IMR-90 (cell line): Measurements from ENCODE around the gene MON2. TPM values are rescaled to one million over a fixed set of nuclear protein-coding genes. Genes with fewer than 3 reads are reported as not detected.
"Not testable (repeated sequence)": the region's sequence is repeated elsewhere in the genome, so short reads cannot be mapped to it uniquely, and the experiment has no call there.

Experiments
- ATAC-seq: fragments of 200-7000 bp; cut with Tn5 transposase; 2 replicates; pipeline ENCODE4 v1.9.1; 2020; ENCODE audit warnings: low read depth, mild to moderate bottlenecking, moderate library complexity
- BruUV-seq: library from RNA; stranded (reverse); fragments of 400-500 nt; replicated peaks from 2 replicates; lab custom pipeline; 2021; lab: Mats Ljungman, UMichigan
- CTCF ChIA-PET: fragments of 300-600 bp; formaldehyde crosslinking; extraction: SDS; loops from one replicate; lab custom pipeline; 2021; ENCODE audit warnings: antibody characterized with exemption; lab: Yijun Ruan, JAX
- POLR2A ChIA-PET: fragments of 300-600 bp; sonication (Branson Sonifier 250); formaldehyde crosslinking; loops from one replicate; lab custom pipeline; 2022; ENCODE audit warnings: antibody characterized with exemption; ENCODE audit not compliant: unreplicated experiment; lab: Charles Lee
- DNase-seq: peaks from one replicate; pipeline ENCODE4 v3.0.0; 2013
- H2AFZ ChIP-seq: replicated peaks from 2 replicates; pipeline ENCODE3; 2013; ENCODE audit warnings: low read length, mild to moderate bottlenecking; ENCODE audit not compliant: poor library complexity
- H2AK5ac ChIP-seq: 2 replicates; pipeline ENCODE4 v1.6.1; 2013; ENCODE audit warnings: low read depth, low read length, inconsistent platforms
- H2AK9ac ChIP-seq: replicated peaks from 2 replicates; pipeline ENCODE3; 2013; ENCODE audit warnings: mild to moderate bottlenecking, low read depth, low read length, moderate library complexity; ENCODE audit not compliant: poor library complexity
- H2BK120ac ChIP-seq: 2 replicates; pipeline ENCODE4 v1.6.1; 2013; ENCODE audit warnings: low read depth, low read length, inconsistent platforms
- H2BK15ac ChIP-seq: 3 replicates; pipeline ENCODE4 v1.6.1; 2013; ENCODE audit warnings: low read depth, low read length, inconsistent platforms
- H2BK20ac ChIP-seq: 2 replicates; pipeline ENCODE4 v1.6.1; 2013; ENCODE audit warnings: low read depth, mild to moderate bottlenecking, inconsistent platforms, low read length, moderate library complexity
- H2BK5ac ChIP-seq: 2 replicates; pipeline ENCODE4 v1.6.1; 2013; ENCODE audit warnings: mild to moderate bottlenecking, low read depth, low read length, inconsistent platforms; ENCODE audit not compliant: poor library complexity, severe bottlenecking
- H3K14ac ChIP-seq: replicated peaks from 2 replicates; pipeline ENCODE4 v1.6.1; 2013; ENCODE audit warnings: low read depth, low read length, inconsistent platforms
- H3K18ac ChIP-seq: 2 replicates; pipeline ENCODE4 v1.6.1; 2013; ENCODE audit warnings: low read depth, low read length, control low read depth
- H3K23ac ChIP-seq: 2 replicates; pipeline ENCODE4 v1.6.1; 2013; ENCODE audit warnings: low read depth, low read length, inconsistent platforms
- H3K27ac ChIP-seq: 2 replicates; pipeline ENCODE4 v1.5.1; 2013; ENCODE audit warnings: mild to moderate bottlenecking, control low read depth, low read length; ENCODE audit not compliant: insufficient read depth
- H3K27me3 ChIP-seq: 2 replicates; pipeline ENCODE4 v1.6.1; 2013; ENCODE audit warnings: low read length; ENCODE audit not compliant: control insufficient read depth, insufficient read depth
- H3K36me3 ChIP-seq: 2 replicates; pipeline ENCODE4 v1.6.1; 2013; ENCODE audit warnings: low read length, mixed read lengths; ENCODE audit not compliant: control insufficient read depth, insufficient read depth
- H3K4ac ChIP-seq: 2 replicates; pipeline ENCODE4 v1.6.1; 2013; ENCODE audit warnings: low read depth, low read length, inconsistent platforms
- H3K4me1 ChIP-seq: 2 replicates; pipeline ENCODE4 v1.6.1; 2013; ENCODE audit warnings: low read length, mixed read lengths; ENCODE audit not compliant: control insufficient read depth, insufficient read depth
- H3K4me2 ChIP-seq: 2 replicates; pipeline ENCODE4 v1.6.1; 2013; ENCODE audit warnings: low read depth, mild to moderate bottlenecking, control low read depth, low read length, moderate library complexity
- H3K4me3 ChIP-seq: 2 replicates; pipeline ENCODE4 v1.5.1; 2013; ENCODE audit warnings: low read depth, mild to moderate bottlenecking, control low read depth, low read length, moderate library complexity; ENCODE audit not compliant: insufficient read depth
- H3K56ac ChIP-seq: 2 replicates; pipeline ENCODE4 v1.6.1; 2013; ENCODE audit warnings: low read length, inconsistent platforms; ENCODE audit not compliant: insufficient read depth; ENCODE audit errors: extremely low read depth
- H3K79me1 ChIP-seq, 2 experiments: 2 replicates each; pipeline ENCODE4 v1.6.1; 2013; ENCODE audit warnings: low read length in 2 of 2, inconsistent platforms in 1 of 2, low read depth in 1 of 2
- H3K9ac ChIP-seq: 2 replicates; pipeline ENCODE4 v1.6.1; 2013; ENCODE audit warnings: low read depth, low read length, control low read depth
- H3K9me1 ChIP-seq: 2 replicates; pipeline ENCODE4 v1.6.1; 2013; ENCODE audit warnings: low read length, inconsistent platforms; ENCODE audit not compliant: insufficient read depth
- H3K9me3 ChIP-seq: 2 replicates; pipeline ENCODE4 v1.6.1; 2013; ENCODE audit warnings: low read length; ENCODE audit not compliant: control insufficient read depth, insufficient read depth
- H4K20me1 ChIP-seq: 2 replicates; pipeline ENCODE4 v1.6.1; 2013; ENCODE audit warnings: low read length, inconsistent platforms; ENCODE audit not compliant: insufficient read depth
- H4K5ac ChIP-seq: 2 replicates; pipeline ENCODE4 v1.6.1; 2013; ENCODE audit warnings: mild to moderate bottlenecking, low read depth, low read length, control low read depth
- H4K8ac ChIP-seq, 2 experiments: 2 replicates each; pipeline ENCODE4 v1.6.1; 2013; ENCODE audit warnings: low read depth in 2 of 2, low read length in 2 of 2, control low read depth in 1 of 2, inconsistent platforms in 1 of 2
- H4K91ac ChIP-seq: 2 replicates; pipeline ENCODE4 v1.6.1; 2013; ENCODE audit warnings: low read depth, low read length, inconsistent platforms; ENCODE audit not compliant: insufficient read depth
- WGBS, 2 experiments: methylation state at CpG; one replicate each; pipeline versions ENCODE4 v1.1.5 to v1.1.7; 2013; ENCODE audit warnings: missing lambda C conversion rate in 2 of 2; ENCODE audit not compliant: insufficient read length in 1 of 2; ENCODE audit errors: extremely low coverage in 2 of 2; 5-methylcytosine and 5-hydroxymethylcytosine counted together
- dilution Hi-C: fragments of 300-500 bp; cut with HindIII; formaldehyde crosslinking; loops from one replicate; pipeline ENCODE4 v1.14.3; 2018; ENCODE audit warnings: low sequenced_read_pairs; ENCODE audit not compliant: unreplicated experiment
- in situ Hi-C: fragments of 300-500 bp; cut with MboI; formaldehyde crosslinking; loops from 3 replicates; pipeline ENCODE4 v1.14.3; 2019; ENCODE audit warnings: low sequenced_read_pairs, inconsistent platforms, mixed read lengths
- intact Hi-C: fragments of 100-400 bp; cut with micrococcal nuclease; formaldehyde crosslinking; loops from 2 replicates; pipeline ENCODE4 v1.10.0; 2022
- polyA plus RNA-seq, 3 experiments: library from polyadenylated mRNA; depleted of rRNA; stranded (reverse); fragments of >200 nt; gene quantifications; 2 replicates each; pipeline ENCODE4 v1.2.3, GENCODE V29; 2012; ENCODE audit warnings: low replicate concordance in 1 of 3
- total RNA-seq: library from RNA; depleted of rRNA; stranded (reverse); fragments of >200 nt; gene quantifications from 2 replicates; pipeline ENCODE4 v1.2.3, GENCODE V29; 2012

The MON2 gene
- total and polyA plus RNA-seq, 2 of the 4 experiments (the other 2 are of a cell fraction), result 13.2 to 39.3 TPM

DNA sequence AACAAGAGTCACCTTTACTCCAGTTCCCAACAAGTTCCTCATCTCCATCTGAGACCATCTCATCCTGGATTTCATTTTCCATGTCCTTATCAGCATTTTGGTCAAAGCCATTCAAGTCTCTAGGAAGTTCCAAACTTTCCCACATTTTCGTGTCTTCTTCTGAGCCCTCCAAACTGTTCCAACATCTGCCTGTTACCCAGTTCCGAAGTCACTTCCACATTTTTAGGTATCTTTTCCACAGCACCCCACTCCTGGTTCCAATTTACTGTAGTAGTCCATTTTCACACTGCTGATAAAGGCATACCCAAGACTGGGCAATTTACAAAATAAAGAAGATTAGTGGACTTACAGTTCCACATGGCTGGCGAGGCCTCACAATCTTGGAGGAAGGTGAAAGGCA is 47.5 kb downstream of the MON2 start:
- H3K79me1 ChIP-seq, CTCF ChIA-PET, H3K4me1 ChIP-seq, ATAC-seq, H2BK20ac ChIP-seq, DNase-seq, H2AK5ac ChIP-seq, H3K56ac ChIP-seq, H3K9me1 ChIP-seq, dilution Hi-C loops, H3K27ac ChIP-seq, H3K27me3 ChIP-seq, H4K8ac ChIP-seq, H3K36me3 ChIP-seq, H3K4me2 ChIP-seq, H2BK15ac ChIP-seq, H2BK5ac ChIP-seq, intact Hi-C loops, H3K18ac ChIP-seq, H2AK9ac ChIP-seq, H4K20me1 ChIP-seq, in situ Hi-C loops, H3K14ac ChIP-seq, H4K91ac ChIP-seq, BruUV-seq, H4K5ac ChIP-seq, H3K23ac ChIP-seq, H3K9me3 ChIP-seq, H2AFZ ChIP-seq, H3K4ac ChIP-seq, H2BK120ac ChIP-seq, H3K4me3 ChIP-seq, POLR2A ChIA-PET, H3K9ac ChIP-seq: not testable (repeated sequence)
- WGBS, 2 experiments, result 100% methylated on average over 1 of the region's 3 CpGs; no CpG with 5 or more reads in 1 of the 2 experiments
